CD4-positive, alpha-beta T cell treated with Interleukin-6 at 100 ng/mL for 8 hours (primary cell): ENCODE measurements around the gene GPR176.
A peak's percentile ranks its signal among the peaks of the same experiment; 100 is the strongest.

Source experiments
- DNase-seq: peaks from one replicate; pipeline ENCODE4 v3.0.0-alpha.2; 2020; ENCODE audit warnings: mixed read lengths, low spot score

The GPR176 gene

GRCh38 chr15:39807791-39808190 is 112.3 kb downstream of the GPR176 start:
- no peak for DNase-seq

GRCh38 chr15:39804026-39804425 is 116.0 kb downstream of the GPR176 start:
- no peak for DNase-seq

GRCh38 chr15:39803016-39803415 is 117.0 kb downstream of the GPR176 start:
- DNase-seq = no peak

- DNase-seq = no peak
These were observed 118.3 kb downstream of the GPR176 start for GRCh38 chr15:39801641-39802309.

- no peak for DNase-seq
These were observed 120.5 kb downstream of the GPR176 start for GRCh38 chr15:39799552-39800011.

GRCh38 chr15:39798382-39798781 is 121.7 kb downstream of the GPR176 start:
- no peak for DNase-seq

- no peak for DNase-seq
These were observed 122.7 kb downstream of the GPR176 start for GRCh38 chr15:39797407-39797806.

- DNase-seq = no peak
These were observed 123.5 kb downstream of the GPR176 start for GRCh38 chr15:39796601-39797000.

- DNase-seq = no peak
These were observed 124.6 kb downstream of the GPR176 start for GRCh38 chr15:39795486-39795885.

GRCh38 chr15:39794954-39795353 is 125.1 kb downstream of the GPR176 start:
- DNase-seq = no peak

GRCh38 chr15:39793923-39794322 is 126.1 kb downstream of the GPR176 start:
- DNase-seq = no peak

- DNase-seq = no peak
These were observed 127.2 kb downstream of the GPR176 start for GRCh38 chr15:39792844-39793335.

- DNase-seq = no peak
These were observed 127.8 kb downstream of the GPR176 start for GRCh38 chr15:39792025-39792843.

- no peak for DNase-seq
These were observed 130.3 kb downstream of the GPR176 start for GRCh38 chr15:39789736-39790135.

GRCh38 chr15:39788800-39789565 is 131.1 kb downstream of the GPR176 start:
- DNase-seq = no peak

GRCh38 chr15:39788108-39788507 is 132.0 kb downstream of the GPR176 start:
- DNase-seq = no peak

- DNase-seq = no peak
These were observed 132.6 kb downstream of the GPR176 start for GRCh38 chr15:39787479-39787878.

- peak; percentile 8 for DNase-seq
These were observed 133.5 kb downstream of the GPR176 start for GRCh38 chr15:39786447-39787056.

GRCh38 chr15:39785841-39786240 is 134.2 kb downstream of the GPR176 start:
- DNase-seq = no peak

- no peak for DNase-seq
These were observed 134.9 kb downstream of the GPR176 start for GRCh38 chr15:39785139-39785538.

- DNase-seq = no peak
These were observed 135.4 kb downstream of the GPR176 start for GRCh38 chr15:39784638-39785037.

GRCh38 chr15:39784125-39784524 is 135.9 kb downstream of the GPR176 start:
- DNase-seq = no peak
